K562 (cell line): ENCODE data around the gene PPM1L. TPM values are rescaled to one million over a fixed set of nuclear protein-coding genes. Genes with fewer than 3 reads are reported as not detected.
A peak's percentile ranks its signal among the peaks of the same experiment; 100 is the strongest.

Experiments
- ATAC-seq: fragments of 200-7000 bp; cut with Tn5 transposase; 3 replicates; pipeline ENCODE4 v1.9.1; 2020; ENCODE audit warnings: moderate library complexity
- BruUV-seq: library from RNA; stranded (reverse); fragments of 400-500 nt; replicated peaks from 2 replicates; lab custom pipeline; 2021; lab: Mats Ljungman, UMichigan
- CTCF ChIA-PET: fragments of 300-600 bp; formaldehyde crosslinking; extraction: SDS; loops from one replicate; lab custom pipeline; 2021; ENCODE audit warnings: low intra/inter-chr PET ratio; lab: Yijun Ruan, JAX
- POLR2A ChIA-PET: fragments of 300-600, 350-650 bp; sonication (Branson Sonifier 250); formaldehyde crosslinking; extraction: SDS; loops from one replicate; lab custom pipeline; 2021; ENCODE audit warnings: antibody characterized with exemption, inconsistent platforms; lab: Yijun Ruan, JAX
- DNase-seq, 4 experiments: peaks; one replicate each; pipeline versions ENCODE4 v3.0.0 to v3.0.0-alpha.2; 2011 to 2018; ENCODE audit warnings: low spot score in 3 of 4, mixed read lengths in 3 of 4; ENCODE audit errors: extremely low read depth in 1 of 4
- FAIRE-seq: peaks from 2 replicates; lab custom pipeline; 2011; peaks lifted over from hg19 to GRCh38; lab: Jason Lieb, UNC
- H2AFZ ChIP-seq: 2 replicates; pipeline ENCODE4 v1.6.0; 2011; ENCODE audit warnings: low read depth, low read length, control low read depth, inconsistent platforms
- H3K27ac ChIP-seq: fragments of 200-600 bp; 3 replicates; pipeline ENCODE4 v1.8.0; 2011; ENCODE audit warnings: low read depth, mild to moderate bottlenecking, control low read depth, inconsistent platforms, low read length, moderate library complexity, mixed read lengths; ENCODE audit errors: extremely low read depth
- H3K27me3 ChIP-seq, 2 experiments: fragments of 300-600 bp in 1 of 2; 2 replicates in 1 of 2; 3 replicates in 1 of 2; pipeline versions ENCODE4 v1.6.0 to v1.8.0; 2011; ENCODE audit warnings: inconsistent platforms in 2 of 2, low read length in 2 of 2, mild to moderate bottlenecking in 1 of 2, mixed read lengths in 1 of 2, moderate library complexity in 1 of 2; ENCODE audit not compliant: control insufficient read depth in 2 of 2, insufficient read depth in 2 of 2
- H3K36me3 ChIP-seq: fragments of 300-600 bp; 3 replicates; pipeline ENCODE4 v1.8.0; 2011; ENCODE audit warnings: mild to moderate bottlenecking, low read length, inconsistent platforms; ENCODE audit not compliant: control insufficient read depth, insufficient read depth
- H3K4me1 ChIP-seq, 2 experiments: fragments of 200-600 bp in 1 of 2; replicated peaks in 1 of 2; 2 replicates in 1 of 2; 3 replicates in 1 of 2; pipeline versions ENCODE4 v1.5.1 to v1.8.0; 2011; ENCODE audit warnings: inconsistent platforms in 2 of 2, low read length in 2 of 2, mild to moderate bottlenecking in 1 of 2, mixed read lengths in 1 of 2, moderate library complexity in 1 of 2; ENCODE audit not compliant: control insufficient read depth in 2 of 2, insufficient read depth in 2 of 2
- H3K4me2 ChIP-seq: 2 replicates; pipeline ENCODE4 v1.6.1; 2011; ENCODE audit warnings: low read length, control low read depth, inconsistent platforms, mixed read lengths; ENCODE audit not compliant: insufficient read depth
- H3K4me3 ChIP-seq: fragments of 200-600 bp; sonication (generic), shearing (Covaris generic); 2 replicates; pipeline ENCODE4 v1.5.1; 2016; ENCODE audit warnings: control low read depth, inconsistent platforms
- H3K79me2 ChIP-seq: fragments of 200-600 bp; 3 replicates; pipeline ENCODE4 v1.8.0; 2011; ENCODE audit warnings: low read length, inconsistent platforms; ENCODE audit not compliant: control insufficient read depth, insufficient read depth
- H3K9ac ChIP-seq, 2 experiments: 2 replicates each; pipeline versions ENCODE4 v1.6.0 to v1.6.1; 2011; ENCODE audit warnings: low read depth in 2 of 2, low read length in 2 of 2, control low read depth in 1 of 2, inconsistent platforms in 1 of 2, mild to moderate bottlenecking in 1 of 2, mixed read lengths in 1 of 2; ENCODE audit not compliant: insufficient read depth in 1 of 2
- H3K9me1 ChIP-seq: one replicate; pipeline ENCODE4 v1.6.0; 2011; ENCODE audit warnings: inconsistent platforms, mild to moderate bottlenecking, low read length, moderate library complexity; ENCODE audit not compliant: control insufficient read depth, insufficient read depth
- H3K9me3 ChIP-seq: replicated peaks from 2 replicates; pipeline ENCODE4 v1.5.1; 2011; ENCODE audit warnings: low read depth, low read length, inconsistent platforms; ENCODE audit not compliant: control insufficient read depth, insufficient read depth
- H4K20me1 ChIP-seq: replicated peaks from 2 replicates; pipeline ENCODE4 v1.6.1; 2011; ENCODE audit warnings: low read length, inconsistent platforms, mixed read lengths; ENCODE audit not compliant: control insufficient read depth, insufficient read depth
- HOXB6 ChIP-seq: fragments of 250-450 bp; sonication (Bioruptor Pico); IDR thresholded peaks from 2 replicates; pipeline ENCODE4 v1.5.1; 2022; ENCODE audit warnings: mild to moderate bottlenecking, borderline replicate concordance
- MEIS2 ChIP-seq: fragments of 450-650 bp; IDR thresholded peaks from 2 replicates; pipeline ENCODE4 v1.6.1; 2014; ENCODE audit warnings: mild to moderate bottlenecking; ENCODE audit not compliant: partially characterized antibody
- NR2C2 ChIP-seq, 2 experiments: fragments of 200-800 bp in 1 of 2; sonication (Bioruptor generic) in 1 of 2; sonication (generic) in 1 of 2; formaldehyde crosslinking in 1 of 2; IDR thresholded peaks; 2 replicates each; pipeline versions ENCODE4 v1.6.1 to v1.8.0; 2016 to 2022; ENCODE audit warnings: mild to moderate bottlenecking in 1 of 2, missing compliant biosample characterization in 1 of 2, missing genetic modification characterization in 1 of 2, missing genetic modification reagents in 1 of 2
- U2AF2 ChIP-seq: fragments of 200-400 bp; formaldehyde crosslinking; optimal IDR thresholded peaks from 2 replicates; pipeline ENCODE3; 2017; ENCODE audit warnings: low read depth, mild to moderate bottlenecking, low read length
- ZNF12 ChIP-seq: sonication (generic); formaldehyde crosslinking; IDR thresholded peaks from 2 replicates; pipeline ENCODE4 v1.4.0; 2020; ENCODE audit warnings: mild to moderate bottlenecking, missing genetic modification reagents
- WGBS: fragments of 100-300 bp; shearing (Covaris generic); methylation state at CpG from one replicate; pipeline ENCODE4 v1.1.6; 2016; ENCODE audit warnings: low coverage, mixed read lengths; ENCODE audit not compliant: insufficient coverage; ENCODE audit errors: missing lambda C conversion rate; 5-methylcytosine and 5-hydroxymethylcytosine counted together
- in situ Hi-C: fragments of 300-500 bp; cut with MboI; formaldehyde crosslinking; loops from 4 replicates; pipeline ENCODE4 v1.15.0; 2018; ENCODE audit warnings: inconsistent platforms, mixed read lengths
- intact Hi-C: fragments of 100-400 bp; cut with micrococcal nuclease; formaldehyde crosslinking; loops from 2 replicates; pipeline ENCODE4 v1.14.2; 2022
- polyA plus RNA-seq, 8 experiments: library from polyadenylated mRNA; depleted of rRNA in 4 of 8; stranded (reverse) in 5 of 8; unstranded in 3 of 8; fragments of >200 nt; fragmentation: Nextera tagmentation in 2 of 8; fragmentation: Illumina TruSeq in 1 of 8; extraction: Ambion mirVana in 2 of 8; extraction: Trizol in 1 of 8; gene quantifications; 2 replicates each; pipeline versions ENCODE4 v1.2.1 to v1.2.3, GENCODE V29; 2011 to 2014; ENCODE audit warnings: inconsistent platforms in 1 of 8, missing spikeins in 1 of 8
- total RNA-seq, 7 experiments: library from RNA; depleted of rRNA in 6 of 7; stranded (reverse); fragments of >200 nt in 6 of 7; fragmentation: Illumina TruSeq in 2 of 7; extraction: Trizol in 2 of 7; gene quantifications; 2 replicates each; pipeline versions ENCODE4 v1.2.1 to v1.2.3, GENCODE V29; 2011 to 2021; ENCODE audit warnings: low replicate concordance in 1 of 7
- TF ChIP-seq, protein P1 (sequence below), 2 experiments: fragments of 450-650 bp; formaldehyde crosslinking in 1 of 2; IDR thresholded peaks; 2 replicates each; pipeline versions ENCODE4 v1.4.0 to v1.6.1; 2014 to 2020; ENCODE audit warnings: mild to moderate bottlenecking in 2 of 2, borderline replicate concordance in 1 of 2, low read depth in 1 of 2

The PPM1L gene
- total and polyA plus RNA-seq, 9 of the 15 experiments (the other 6 are each of a cell fraction or from before 2014, with no cell fraction given): 0.01 to 0.41 (median 0.14) TPM

DNA sequence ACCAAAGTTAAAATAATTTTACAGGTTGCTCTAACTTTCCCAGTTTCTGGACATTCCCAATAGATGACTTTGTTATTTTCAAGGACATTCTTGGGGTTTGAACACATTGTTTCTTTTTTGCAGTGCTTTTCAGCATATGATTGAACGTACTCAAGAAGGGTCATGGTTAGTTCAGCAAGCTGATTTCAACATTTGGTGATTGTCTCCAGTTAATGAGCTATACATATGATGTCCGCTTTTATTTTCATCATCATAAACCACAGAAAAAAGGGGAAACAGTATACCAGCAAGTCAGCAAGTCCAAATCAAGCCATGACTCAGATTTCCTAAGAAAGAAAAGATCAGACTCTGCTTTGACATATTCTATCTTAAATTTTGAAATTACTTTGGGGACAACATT is 279.7 kb downstream of the PPM1L start:
- no peak overlapping the region for H3K4me3 ChIP-seq
- ChIA-PET POLR2A (no interaction called here), CTCF (no interaction called here)
- H3K79me2 ChIP-seq: no peaks in the 10 kb centered on the region
- no peaks in the 10 kb centered on the region for H3K4me1 ChIP-seq
- H3K36me3 ChIP-seq: no peaks in the 10 kb centered on the region
- no peak overlapping the region for H2AFZ ChIP-seq
- no peak overlapping the region for H3K9ac ChIP-seq
- intact Hi-C loops: no loop called here
- no peak overlapping the region for H3K4me2 ChIP-seq
- WGBS: 4% methylated on average over 2 of the region's 2 CpGs
- TF ChIP-seq HOXB6 (CRISPR knock-in tag): no peak
- DNase-seq (no peak), FAIRE-seq (no peak), ATAC-seq (no peak)
- in situ Hi-C loops: no loop called here
- no peaks in the 10 kb centered on the region for H3K27me3 ChIP-seq
- no peaks in the 10 kb centered on the region for H3K9me1 ChIP-seq
- BruUV-seq: no TSS peak
- H4K20me1 ChIP-seq: no peaks in the 10 kb centered on the region
- H3K9me3 ChIP-seq: no peaks in the 10 kb centered on the region
- no peak overlapping the region for H3K27ac ChIP-seq

DNA sequence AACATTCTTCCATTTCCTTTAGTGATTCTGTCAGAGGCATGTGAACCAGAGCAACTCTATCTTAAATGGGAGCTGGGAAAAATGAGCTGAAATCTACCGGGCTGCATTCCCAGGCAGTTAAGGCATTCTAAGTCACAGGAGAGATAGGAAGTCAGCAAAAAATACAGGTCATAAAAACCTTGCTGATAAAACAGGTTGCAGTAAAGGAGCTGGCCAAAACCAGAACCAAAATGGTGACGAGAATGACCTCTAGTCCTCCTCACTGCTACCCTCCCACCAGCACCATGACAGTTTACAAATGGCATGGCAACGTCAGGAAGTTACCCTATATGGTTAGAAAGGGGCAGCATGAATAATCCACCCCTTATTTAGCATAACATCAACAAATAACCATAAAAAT is 282.7 kb downstream of the PPM1L start:
- POLR2A ChIA-PET: no interaction called here
- TF ChIP-seq NR2C2 (CRISPR knock-in tag; IDR thresholded peaks at IDR 0.05): no peak
- TF ChIP-seq NR2C2 (tag; IDR thresholded peaks at IDR 0.05): peak; percentile 39; the same call in 1 of the 2 replicates
- TF ChIP-seq U2AF2: no peak
- TF ChIP-seq, protein P1, sequence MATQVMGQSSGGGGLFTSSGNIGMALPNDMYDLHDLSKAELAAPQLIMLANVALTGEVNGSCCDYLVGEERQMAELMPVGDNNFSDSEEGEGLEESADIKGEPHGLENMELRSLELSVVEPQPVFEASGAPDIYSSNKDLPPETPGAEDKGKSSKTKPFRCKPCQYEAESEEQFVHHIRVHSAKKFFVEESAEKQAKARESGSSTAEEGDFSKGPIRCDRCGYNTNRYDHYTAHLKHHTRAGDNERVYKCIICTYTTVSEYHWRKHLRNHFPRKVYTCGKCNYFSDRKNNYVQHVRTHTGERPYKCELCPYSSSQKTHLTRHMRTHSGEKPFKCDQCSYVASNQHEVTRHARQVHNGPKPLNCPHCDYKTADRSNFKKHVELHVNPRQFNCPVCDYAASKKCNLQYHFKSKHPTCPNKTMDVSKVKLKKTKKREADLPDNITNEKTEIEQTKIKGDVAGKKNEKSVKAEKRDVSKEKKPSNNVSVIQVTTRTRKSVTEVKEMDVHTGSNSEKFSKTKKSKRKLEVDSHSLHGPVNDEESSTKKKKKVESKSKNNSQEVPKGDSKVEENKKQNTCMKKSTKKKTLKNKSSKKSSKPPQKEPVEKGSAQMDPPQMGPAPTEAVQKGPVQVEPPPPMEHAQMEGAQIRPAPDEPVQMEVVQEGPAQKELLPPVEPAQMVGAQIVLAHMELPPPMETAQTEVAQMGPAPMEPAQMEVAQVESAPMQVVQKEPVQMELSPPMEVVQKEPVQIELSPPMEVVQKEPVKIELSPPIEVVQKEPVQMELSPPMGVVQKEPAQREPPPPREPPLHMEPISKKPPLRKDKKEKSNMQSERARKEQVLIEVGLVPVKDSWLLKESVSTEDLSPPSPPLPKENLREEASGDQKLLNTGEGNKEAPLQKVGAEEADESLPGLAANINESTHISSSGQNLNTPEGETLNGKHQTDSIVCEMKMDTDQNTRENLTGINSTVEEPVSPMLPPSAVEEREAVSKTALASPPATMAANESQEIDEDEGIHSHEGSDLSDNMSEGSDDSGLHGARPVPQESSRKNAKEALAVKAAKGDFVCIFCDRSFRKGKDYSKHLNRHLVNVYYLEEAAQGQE (IDR thresholded peaks at IDR 0.05; ENCODE audit: borderline replicate concordance): peak; percentile 35; the same call in 1 of the 2 replicates
- TF ChIP-seq, protein P1 (CRISPR knock-in tag; IDR thresholded peaks at IDR 0.05; ENCODE audit: low read depth): no peak
- TF ChIP-seq ZNF12 (CRISPR knock-in tag): no peak
- TF ChIP-seq MEIS2: peak; percentile 25

More for the DNA sequence above, 282.7 kb downstream of the PPM1L start:
- BruUV-seq: no TSS peak
- Histone ChIP-seq H3K9ac (no peak overlapping the region), H3K36me3 (no peaks in the 10 kb centered on the region), H4K20me1 (no peaks in the 10 kb centered on the region), H3K9me1 (no peaks in the 10 kb centered on the region), H2AFZ (peak overlapping the region; percentile 70; the same call in 1 of the 2 replicates), H3K9me3 (no peaks in the 10 kb centered on the region), H3K27me3 (no peaks in the 10 kb centered on the region), H3K27ac (peak overlapping the region; percentile 73; the same call in 1 of the 3 replicates), H3K79me2 (no peaks in the 10 kb centered on the region), H3K4me2 (no peak overlapping the region), H3K4me1 (no peaks in the 10 kb centered on the region), H3K4me3 (no peak overlapping the region)
- in situ Hi-C loops (no loop called here), intact Hi-C loops (no loop called here)
- FAIRE-seq: no peak
- ATAC-seq: peak; percentile 57; the same call in 1 of the 3 replicates
- peak in 1 of 4 experiments; percentile 7 for DNase-seq
- CTCF ChIA-PET: no interaction called here
- WGBS: 5% methylated on average over 3 of the region's 3 CpGs
